HEK293 (cell line): Measurements from ENCODE around the gene EDEM3.

Source experiments
- CTCF ChIA-PET: fragments of 350-600 bp; formaldehyde crosslinking; extraction: SDS; loops from one replicate; lab custom pipeline; 2021; ENCODE audit warnings: antibody characterized with exemption; lab: Yijun Ruan, JAX
- POLR2A ChIA-PET: fragments of 300-600 bp; formaldehyde crosslinking; extraction: SDS; loops from one replicate; lab custom pipeline; 2020; ENCODE audit warnings: antibody characterized with exemption, inconsistent platforms; lab: Yijun Ruan, JAX
- H3K27ac ChIP-seq: fragments of 200-500 bp; sonication (Bioruptor generic); 2 replicates; pipeline ENCODE4 v1.5.1; 2014; ENCODE audit warnings: low read depth, low read length, control low read depth, inconsistent platforms; ENCODE audit errors: extremely low read depth
- H3K36me3 ChIP-seq, 2 experiments: fragments of 200-500 bp in 1 of 2; sonication (Bioruptor generic) in 1 of 2; 1 replicate in 1 of 2; 2 replicates in 1 of 2; pipeline ENCODE4 v1.5.1; 2014 to 2017; ENCODE audit warnings: inconsistent platforms in 2 of 2, low read length in 2 of 2; ENCODE audit not compliant: control insufficient read depth in 2 of 2, insufficient read depth in 1 of 2
- H3K4me1 ChIP-seq: fragments of 200-500 bp; sonication (Bioruptor generic); 2 replicates; pipeline ENCODE4 v1.5.1; 2014; ENCODE audit warnings: mild to moderate bottlenecking, low read length, inconsistent platforms; ENCODE audit not compliant: control insufficient read depth, insufficient read depth
- H3K4me3 ChIP-seq: 2 replicates; pipeline ENCODE4 v1.5.1; 2011; ENCODE audit warnings: low read depth, mild to moderate bottlenecking, control low read depth, low read length, moderate library complexity
- H3K9me3 ChIP-seq: fragments of 200-500 bp; sonication (Bioruptor generic); 2 replicates; pipeline ENCODE4 v1.5.1; 2014; ENCODE audit warnings: low read depth, low read length, inconsistent platforms; ENCODE audit not compliant: control insufficient read depth, insufficient read depth
- FEZF1 ChIP-seq: fragments of 450-650 bp; formaldehyde crosslinking; IDR thresholded peaks from 2 replicates; pipeline ENCODE4 v1.5.1; 2016; ENCODE audit warnings: missing biosample characterization, missing genetic modification characterization
- GLI2 ChIP-seq: fragments of 450-650 bp; formaldehyde crosslinking; IDR thresholded peaks from 2 replicates; pipeline ENCODE4; 2017; ENCODE audit warnings: missing biosample characterization, missing genetic modification characterization, low read depth, borderline replicate concordance
- SETDB1 ChIP-seq: IDR thresholded peaks from one replicate; pipeline ENCODE4 v1.6.1; 2017; ENCODE audit warnings: mild to moderate bottlenecking, low read length, moderate library complexity, mixed read lengths; ENCODE audit not compliant: insufficient read length
- SP3 ChIP-seq: fragments of 450-650 bp; formaldehyde crosslinking; IDR thresholded peaks from 2 replicates; pipeline ENCODE4 v1.5.1; 2016; ENCODE audit warnings: missing biosample characterization, missing genetic modification characterization
- ZFHX2 ChIP-seq: fragments of 450-650 bp; formaldehyde crosslinking; conservative IDR thresholded peaks from 2 replicates; pipeline ENCODE4 v1.5.1; 2016; ENCODE audit warnings: missing biosample characterization, missing genetic modification characterization
- ZNF140 ChIP-seq: fragments of 450-650 bp; formaldehyde crosslinking; IDR thresholded peaks from 2 replicates; pipeline ENCODE4 v1.5.1; 2016; ENCODE audit warnings: missing biosample characterization, missing genetic modification characterization
- ZNF19 ChIP-seq: fragments of 450-650 bp; formaldehyde crosslinking; IDR thresholded peaks from 2 replicates; pipeline ENCODE4; 2016; ENCODE audit warnings: missing biosample characterization, missing genetic modification characterization, low read depth
- ZNF302 ChIP-seq: fragments of 450-650 bp; formaldehyde crosslinking; IDR thresholded peaks from 2 replicates; pipeline ENCODE4 v1.5.1; 2016; ENCODE audit warnings: missing biosample characterization, missing genetic modification characterization, low read depth
- ZNF335 ChIP-seq: fragments of 450-650 bp; formaldehyde crosslinking; conservative IDR thresholded peaks from 2 replicates; pipeline ENCODE4 v1.5.1; 2016; ENCODE audit warnings: missing biosample characterization, missing genetic modification characterization
- ZNF341 ChIP-seq: fragments of 450-650 bp; formaldehyde crosslinking; IDR thresholded peaks from 2 replicates; pipeline ENCODE4; 2016; ENCODE audit warnings: low read depth, missing biosample characterization, missing genetic modification characterization
- ZNF366 ChIP-seq: fragments of 450-650 bp; formaldehyde crosslinking; conservative IDR thresholded peaks from 2 replicates; pipeline ENCODE4 v1.5.1; 2016; ENCODE audit warnings: missing biosample characterization, missing genetic modification characterization
- ZNF391 ChIP-seq: fragments of 450-650 bp; formaldehyde crosslinking; IDR thresholded peaks from 2 replicates; pipeline ENCODE4 v1.5.1; 2016; ENCODE audit warnings: low read depth, missing biosample characterization, missing genetic modification characterization, borderline replicate concordance
- ZNF521 ChIP-seq: fragments of 450-650 bp; formaldehyde crosslinking; IDR thresholded peaks from 2 replicates; pipeline ENCODE4 v1.5.1; 2017; ENCODE audit warnings: missing biosample characterization, mild to moderate bottlenecking, missing genetic modification characterization
- ZNF654 ChIP-seq: fragments of 450-650 bp; formaldehyde crosslinking; IDR thresholded peaks from 2 replicates; pipeline ENCODE4 v1.5.1; 2016; ENCODE audit warnings: low read depth, missing biosample characterization, missing genetic modification characterization
- ZNF670 ChIP-seq: fragments of 450-650 bp; formaldehyde crosslinking; IDR thresholded peaks from 2 replicates; pipeline ENCODE4 v1.5.1; 2016; ENCODE audit warnings: missing biosample characterization, missing genetic modification characterization, low read depth
- ZXDB ChIP-seq: fragments of 450-650 bp; formaldehyde crosslinking; IDR thresholded peaks from 2 replicates; pipeline ENCODE4 v1.5.1; 2016; ENCODE audit warnings: missing biosample characterization, missing genetic modification characterization
- TF ChIP-seq, protein P1 (sequence below): fragments of 450-650 bp; formaldehyde crosslinking; IDR thresholded peaks from 2 replicates; pipeline ENCODE4 v1.5.1; 2016; ENCODE audit warnings: missing biosample characterization, missing genetic modification characterization, low read depth
- TF ChIP-seq, protein P2 (sequence below): fragments of 450-650 bp; formaldehyde crosslinking; IDR thresholded peaks from 2 replicates; pipeline ENCODE4 v1.5.1; 2016; ENCODE audit warnings: missing biosample characterization, missing genetic modification characterization
- TF ChIP-seq, protein P3 (sequence below): fragments of 450-650 bp; formaldehyde crosslinking; IDR thresholded peaks from 2 replicates; pipeline ENCODE4; 2016; ENCODE audit warnings: missing biosample characterization, missing genetic modification characterization
- TF ChIP-seq, protein P4 (sequence below): fragments of 450-650 bp; formaldehyde crosslinking; IDR thresholded peaks from 2 replicates; pipeline ENCODE4 v1.5.1; 2017; ENCODE audit warnings: missing biosample characterization, mild to moderate bottlenecking, missing genetic modification characterization, moderate library complexity
- TF ChIP-seq, protein P5 (sequence below): fragments of 450-650 bp; formaldehyde crosslinking; IDR thresholded peaks from 2 replicates; pipeline ENCODE4 v1.5.1; 2016; ENCODE audit warnings: missing biosample characterization, missing genetic modification characterization

The EDEM3 gene

DNA sequence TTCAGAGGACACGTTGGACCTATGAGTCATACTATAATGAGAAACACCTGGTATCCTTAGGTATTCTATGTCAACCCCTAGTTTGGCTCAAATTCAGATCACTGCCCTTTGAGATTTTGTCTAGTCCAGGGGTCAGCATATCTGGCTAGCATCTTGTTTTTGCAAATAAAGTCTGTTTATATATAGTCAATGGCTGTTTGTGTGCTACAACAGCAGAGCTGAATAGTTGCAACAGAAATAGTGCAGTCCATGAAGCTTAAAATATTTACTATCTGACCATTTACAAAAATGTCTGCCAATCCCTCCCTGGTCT lies 48.5 kb upstream of the EDEM3 start:
- no peak overlapping the region for H3K27ac ChIP-seq
- TF ChIP-seq, protein P1, sequence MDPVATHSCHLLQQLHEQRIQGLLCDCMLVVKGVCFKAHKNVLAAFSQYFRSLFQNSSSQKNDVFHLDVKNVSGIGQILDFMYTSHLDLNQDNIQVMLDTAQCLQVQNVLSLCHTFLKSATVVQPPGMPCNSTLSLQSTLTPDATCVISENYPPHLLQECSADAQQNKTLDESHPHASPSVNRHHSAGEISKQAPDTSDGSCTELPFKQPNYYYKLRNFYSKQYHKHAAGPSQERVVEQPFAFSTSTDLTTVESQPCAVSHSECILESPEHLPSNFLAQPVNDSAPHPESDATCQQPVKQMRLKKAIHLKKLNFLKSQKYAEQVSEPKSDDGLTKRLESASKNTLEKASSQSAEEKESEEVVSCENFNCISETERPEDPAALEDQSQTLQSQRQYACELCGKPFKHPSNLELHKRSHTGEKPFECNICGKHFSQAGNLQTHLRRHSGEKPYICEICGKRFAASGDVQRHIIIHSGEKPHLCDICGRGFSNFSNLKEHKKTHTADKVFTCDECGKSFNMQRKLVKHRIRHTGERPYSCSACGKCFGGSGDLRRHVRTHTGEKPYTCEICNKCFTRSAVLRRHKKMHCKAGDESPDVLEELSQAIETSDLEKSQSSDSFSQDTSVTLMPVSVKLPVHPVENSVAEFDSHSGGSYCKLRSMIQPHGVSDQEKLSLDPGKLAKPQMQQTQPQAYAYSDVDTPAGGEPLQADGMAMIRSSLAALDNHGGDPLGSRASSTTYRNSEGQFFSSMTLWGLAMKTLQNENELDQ (tag by site-specific recombination), result no peak
- TF ChIP-seq ZXDB (tag by site-specific recombination) (no peak), ZNF140 (tag by site-specific recombination) (no peak), ZNF670 (tag by site-specific recombination) (no peak), FEZF1 (tag by site-specific recombination) (no peak), ZNF19 (tag by site-specific recombination) (no peak), GLI2 (tag by site-specific recombination) (no peak), ZNF335 (tag by site-specific recombination) (no peak), ZNF341 (tag by site-specific recombination) (no peak)
- TF ChIP-seq, protein P2, sequence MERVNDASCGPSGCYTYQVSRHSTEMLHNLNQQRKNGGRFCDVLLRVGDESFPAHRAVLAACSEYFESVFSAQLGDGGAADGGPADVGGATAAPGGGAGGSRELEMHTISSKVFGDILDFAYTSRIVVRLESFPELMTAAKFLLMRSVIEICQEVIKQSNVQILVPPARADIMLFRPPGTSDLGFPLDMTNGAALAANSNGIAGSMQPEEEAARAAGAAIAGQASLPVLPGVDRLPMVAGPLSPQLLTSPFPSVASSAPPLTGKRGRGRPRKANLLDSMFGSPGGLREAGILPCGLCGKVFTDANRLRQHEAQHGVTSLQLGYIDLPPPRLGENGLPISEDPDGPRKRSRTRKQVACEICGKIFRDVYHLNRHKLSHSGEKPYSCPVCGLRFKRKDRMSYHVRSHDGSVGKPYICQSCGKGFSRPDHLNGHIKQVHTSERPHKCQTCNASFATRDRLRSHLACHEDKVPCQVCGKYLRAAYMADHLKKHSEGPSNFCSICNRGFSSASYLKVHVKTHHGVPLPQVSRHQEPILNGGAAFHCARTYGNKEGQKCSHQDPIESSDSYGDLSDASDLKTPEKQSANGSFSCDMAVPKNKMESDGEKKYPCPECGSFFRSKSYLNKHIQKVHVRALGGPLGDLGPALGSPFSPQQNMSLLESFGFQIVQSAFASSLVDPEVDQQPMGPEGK, result no peak
- TF ChIP-seq, protein P3, sequence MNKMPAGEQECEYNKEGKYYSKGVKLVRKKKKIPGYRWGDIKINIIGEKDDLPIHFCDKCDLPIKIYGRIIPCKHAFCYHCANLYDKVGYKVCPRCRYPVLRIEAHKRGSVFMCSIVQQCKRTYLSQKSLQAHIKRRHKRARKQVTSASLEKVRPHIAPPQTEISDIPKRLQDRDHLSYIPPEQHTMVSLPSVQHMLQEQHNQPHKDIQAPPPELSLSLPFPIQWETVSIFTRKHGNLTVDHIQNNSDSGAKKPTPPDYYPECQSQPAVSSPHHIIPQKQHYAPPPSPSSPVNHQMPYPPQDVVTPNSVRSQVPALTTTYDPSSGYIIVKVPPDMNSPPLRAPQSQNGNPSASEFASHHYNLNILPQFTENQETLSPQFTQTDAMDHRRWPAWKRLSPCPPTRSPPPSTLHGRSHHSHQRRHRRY (tag by site-specific recombination), result no peak

DNA sequence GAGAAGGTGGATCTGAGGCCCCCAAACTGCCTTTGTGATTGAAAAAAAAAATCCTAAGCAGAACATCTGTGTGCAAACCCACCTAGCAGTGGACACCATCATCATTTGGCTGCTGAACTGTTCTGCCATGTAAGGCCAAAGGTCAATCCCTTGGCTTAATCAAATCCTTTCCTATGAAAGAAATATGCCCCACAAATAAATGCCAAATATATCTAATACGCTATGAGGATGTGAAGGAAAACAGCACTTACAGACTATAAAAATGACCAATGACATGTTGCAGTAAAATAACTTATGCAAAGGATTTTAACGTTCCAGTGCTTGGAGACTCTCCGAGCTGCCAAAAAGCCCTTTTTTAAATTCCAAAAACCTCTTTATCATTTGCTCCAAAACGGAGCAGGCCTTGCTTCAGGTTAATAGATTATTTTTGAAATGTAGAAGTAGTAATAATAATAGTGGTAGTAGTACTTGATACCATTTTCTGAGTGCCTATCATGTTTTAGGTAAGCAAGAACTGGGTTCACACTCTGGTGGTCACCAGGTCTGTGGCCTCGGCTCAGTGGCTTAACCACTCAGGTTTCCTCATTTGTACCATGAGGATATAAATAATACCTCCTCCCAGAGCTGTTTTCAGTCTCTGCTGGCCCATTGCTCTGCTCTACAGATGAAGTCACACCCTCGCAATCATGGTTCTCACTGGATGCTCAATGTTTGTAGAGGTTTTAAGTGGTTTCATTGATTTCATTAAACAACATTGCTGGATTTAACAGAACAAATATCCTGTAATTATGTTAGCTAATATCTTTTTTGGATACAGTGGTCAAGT lies 47.9 kb upstream of the EDEM3 start:
- CTCF ChIA-PET, result interaction anchor here (0.7 to 1.6 kb wide), 5 partner anchors 41 to 368 kb away, joined by 3 to 11 read pairs (median 4); no protein-coding TSS in a partner anchor
- Histone ChIP-seq H3K9me3 (no peaks in the 10 kb centered on the region), H3K27ac (no peak overlapping the region), H3K36me3 (no peaks in the 10 kb centered on the region), H3K4me1 (no peaks in the 10 kb centered on the region), H3K4me3 (no peak overlapping the region)
- POLR2A ChIA-PET, result no interaction called here
- no peak for TF ChIP-seq ZFHX2
- no peak for TF ChIP-seq SP3 (tag by site-specific recombination)
- peak; percentile 54 for TF ChIP-seq ZNF366

More for the DNA sequence above, 48.5 kb upstream of the EDEM3 start:
- no peaks in the 10 kb centered on the region for H3K9me3 ChIP-seq
- ChIA-PET CTCF (interaction anchor here (0.8 to 1.6 kb wide), 3 partner anchors 42 to 367 kb away, joined by 4 to 11 read pairs (median 4); no protein-coding TSS in a partner anchor), POLR2A (no interaction called here)
- no peak overlapping the region for H3K4me3 ChIP-seq
- no peaks in the 10 kb centered on the region for H3K36me3 ChIP-seq
- no peaks in the 10 kb centered on the region for H3K4me1 ChIP-seq

DNA sequence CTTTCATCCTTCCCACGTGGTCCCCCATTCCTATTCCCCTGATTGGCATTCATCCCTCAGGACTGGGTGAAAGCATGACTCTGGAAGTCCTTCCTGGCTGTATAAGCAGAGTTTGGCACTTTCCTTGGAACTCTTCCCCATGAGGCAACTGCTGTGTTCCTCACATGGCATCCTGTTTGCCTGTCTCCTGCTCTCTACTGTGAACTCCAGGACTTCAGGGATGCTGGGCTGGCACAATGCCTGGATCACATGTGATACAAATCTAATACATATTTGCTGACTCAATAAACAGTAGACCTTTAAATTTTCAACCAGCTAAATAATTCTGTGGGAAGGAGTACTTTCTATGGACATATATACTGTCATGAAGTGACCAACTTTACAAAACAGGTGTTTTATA lies 46.8 kb upstream of the EDEM3 start:
- ChIA-PET CTCF (interaction anchor here (0.6 to 0.8 kb wide), 2 partner anchors 153 to 368 kb away, joined by 3 to 7 read pairs; no protein-coding TSS in a partner anchor), POLR2A (no interaction called here)
- Histone ChIP-seq H3K4me1 (no peaks in the 10 kb centered on the region), H3K4me3 (no peak overlapping the region), H3K27ac (no peak overlapping the region), H3K9me3 (no peaks in the 10 kb centered on the region), H3K36me3 (no peaks in the 10 kb centered on the region)
- TF ChIP-seq, protein P1 (tag by site-specific recombination), result no peak
- no peak for TF ChIP-seq ZNF521
- TF ChIP-seq, protein P4, sequence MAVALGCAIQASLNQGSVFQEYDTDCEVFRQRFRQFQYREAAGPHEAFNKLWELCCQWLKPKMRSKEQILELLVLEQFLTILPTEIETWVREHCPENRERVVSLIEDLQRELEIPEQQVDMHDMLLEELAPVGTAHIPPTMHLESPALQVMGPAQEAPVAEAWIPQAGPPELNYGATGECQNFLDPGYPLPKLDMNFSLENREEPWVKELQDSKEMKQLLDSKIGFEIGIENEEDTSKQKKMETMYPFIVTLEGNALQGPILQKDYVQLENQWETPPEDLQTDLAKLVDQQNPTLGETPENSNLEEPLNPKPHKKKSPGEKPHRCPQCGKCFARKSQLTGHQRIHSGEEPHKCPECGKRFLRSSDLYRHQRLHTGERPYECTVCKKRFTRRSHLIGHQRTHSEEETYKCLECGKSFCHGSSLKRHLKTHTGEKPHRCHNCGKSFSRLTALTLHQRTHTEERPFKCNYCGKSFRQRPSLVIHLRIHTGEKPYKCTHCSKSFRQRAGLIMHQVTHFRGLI (tag by site-specific recombination), result no peak
- TF ChIP-seq SETDB1, result no peak
- TF ChIP-seq, protein P5, sequence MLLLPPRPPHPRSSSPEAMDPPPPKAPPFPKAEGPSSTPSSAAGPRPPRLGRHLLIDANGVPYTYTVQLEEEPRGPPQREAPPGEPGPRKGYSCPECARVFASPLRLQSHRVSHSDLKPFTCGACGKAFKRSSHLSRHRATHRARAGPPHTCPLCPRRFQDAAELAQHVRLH (tag by site-specific recombination), result no peak
- no peak for TF ChIP-seq ZNF654 (tag by site-specific recombination)
- no peak for TF ChIP-seq ZNF391 (tag by site-specific recombination)
- TF ChIP-seq ZNF302 (tag by site-specific recombination), result no peak
